C4-2B (cell line): ENCODE data around the gene AGR2.

Source experiments
- CTCF ChIP-seq: fragments of 450-650 bp; conservative IDR thresholded peaks from 2 replicates; pipeline ENCODE4 v1.5.1; 2017; ENCODE audit warnings: mild to moderate bottlenecking
- ZFX ChIP-seq: fragments of 450-650 bp; IDR thresholded peaks from 2 replicates; pipeline ENCODE4 v1.6.1; 2017

GRCh38 chr7:16744518-16745250 is 60.1 kb downstream of the AGR2 start:
- TF ChIP-seq CTCF, result no peak; the same call in 1 of the 2 replicates
- TF ChIP-seq ZFX, result no peak
